ENCODE measurements around the gene SCAMP4.

DNA sequence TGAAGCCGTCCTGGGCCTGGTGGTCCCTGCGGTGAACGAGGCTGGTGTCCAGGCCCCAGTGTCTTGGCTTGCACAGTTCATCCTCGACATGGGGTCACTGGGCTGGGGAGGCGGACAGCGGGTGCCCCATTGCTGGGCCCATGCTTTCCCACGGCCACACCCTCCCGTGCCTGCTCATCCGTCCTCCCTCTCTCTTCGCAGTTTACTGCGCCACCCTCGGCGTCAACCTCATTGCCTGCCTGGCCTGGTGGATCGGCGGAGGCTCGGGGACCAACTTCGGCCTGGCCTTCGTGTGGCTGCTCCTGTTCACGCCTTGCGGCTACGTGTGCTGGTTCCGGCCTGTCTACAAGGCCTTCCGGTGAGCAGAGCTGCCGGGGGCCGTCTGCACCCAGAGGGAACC lies 12.7 kb downstream of the SCAMP4 start:
- TF ChIP-seq, protein P1, sequence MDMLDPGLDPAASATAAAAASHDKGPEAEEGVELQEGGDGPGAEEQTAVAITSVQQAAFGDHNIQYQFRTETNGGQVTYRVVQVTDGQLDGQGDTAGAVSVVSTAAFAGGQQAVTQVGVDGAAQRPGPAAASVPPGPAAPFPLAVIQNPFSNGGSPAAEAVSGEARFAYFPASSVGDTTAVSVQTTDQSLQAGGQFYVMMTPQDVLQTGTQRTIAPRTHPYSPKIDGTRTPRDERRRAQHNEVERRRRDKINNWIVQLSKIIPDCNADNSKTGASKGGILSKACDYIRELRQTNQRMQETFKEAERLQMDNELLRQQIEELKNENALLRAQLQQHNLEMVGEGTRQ (CRISPR knock-in tag; IDR thresholded peaks at IDR 0.05) = no peak
- TF ChIP-seq, protein P2, sequence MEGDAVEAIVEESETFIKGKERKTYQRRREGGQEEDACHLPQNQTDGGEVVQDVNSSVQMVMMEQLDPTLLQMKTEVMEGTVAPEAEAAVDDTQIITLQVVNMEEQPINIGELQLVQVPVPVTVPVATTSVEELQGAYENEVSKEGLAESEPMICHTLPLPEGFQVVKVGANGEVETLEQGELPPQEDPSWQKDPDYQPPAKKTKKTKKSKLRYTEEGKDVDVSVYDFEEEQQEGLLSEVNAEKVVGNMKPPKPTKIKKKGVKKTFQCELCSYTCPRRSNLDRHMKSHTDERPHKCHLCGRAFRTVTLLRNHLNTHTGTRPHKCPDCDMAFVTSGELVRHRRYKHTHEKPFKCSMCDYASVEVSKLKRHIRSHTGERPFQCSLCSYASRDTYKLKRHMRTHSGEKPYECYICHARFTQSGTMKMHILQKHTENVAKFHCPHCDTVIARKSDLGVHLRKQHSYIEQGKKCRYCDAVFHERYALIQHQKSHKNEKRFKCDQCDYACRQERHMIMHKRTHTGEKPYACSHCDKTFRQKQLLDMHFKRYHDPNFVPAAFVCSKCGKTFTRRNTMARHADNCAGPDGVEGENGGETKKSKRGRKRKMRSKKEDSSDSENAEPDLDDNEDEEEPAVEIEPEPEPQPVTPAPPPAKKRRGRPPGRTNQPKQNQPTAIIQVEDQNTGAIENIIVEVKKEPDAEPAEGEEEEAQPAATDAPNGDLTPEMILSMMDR (IDR thresholded peaks at IDR 0.05) = no peak
